Measurements from ENCODE around the gene STOM.

GRCh38 chr9:121404906-121405305, 34.9 kb upstream of the STOM start:
- TF ChIP-seq, protein P1, sequence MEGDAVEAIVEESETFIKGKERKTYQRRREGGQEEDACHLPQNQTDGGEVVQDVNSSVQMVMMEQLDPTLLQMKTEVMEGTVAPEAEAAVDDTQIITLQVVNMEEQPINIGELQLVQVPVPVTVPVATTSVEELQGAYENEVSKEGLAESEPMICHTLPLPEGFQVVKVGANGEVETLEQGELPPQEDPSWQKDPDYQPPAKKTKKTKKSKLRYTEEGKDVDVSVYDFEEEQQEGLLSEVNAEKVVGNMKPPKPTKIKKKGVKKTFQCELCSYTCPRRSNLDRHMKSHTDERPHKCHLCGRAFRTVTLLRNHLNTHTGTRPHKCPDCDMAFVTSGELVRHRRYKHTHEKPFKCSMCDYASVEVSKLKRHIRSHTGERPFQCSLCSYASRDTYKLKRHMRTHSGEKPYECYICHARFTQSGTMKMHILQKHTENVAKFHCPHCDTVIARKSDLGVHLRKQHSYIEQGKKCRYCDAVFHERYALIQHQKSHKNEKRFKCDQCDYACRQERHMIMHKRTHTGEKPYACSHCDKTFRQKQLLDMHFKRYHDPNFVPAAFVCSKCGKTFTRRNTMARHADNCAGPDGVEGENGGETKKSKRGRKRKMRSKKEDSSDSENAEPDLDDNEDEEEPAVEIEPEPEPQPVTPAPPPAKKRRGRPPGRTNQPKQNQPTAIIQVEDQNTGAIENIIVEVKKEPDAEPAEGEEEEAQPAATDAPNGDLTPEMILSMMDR (IDR thresholded peaks at IDR 0.05; ENCODE audit: low read depth, low read length) = no peak
- TF ChIP-seq POLR2A (IDR thresholded peaks at IDR 0.05; ENCODE audit: extremely low read depth, insufficient read length) = no peak
